ENCODE measurements around the gene NR2E1.

Gene NR2E1

GRCh38 chr6:108171918-108172516, 6.2 kb downstream of the NR2E1 start:
- DNase-seq, result no peak

- DNase-seq, result no peak
Observed at GRCh38 chr6:108174371-108175175, 8.8 kb downstream of the NR2E1 start.

- DNase-seq, result no peak
Observed at GRCh38 chr6:108175176-108175591, 9.4 kb downstream of the NR2E1 start.

- DNase-seq, result no peak
Observed at GRCh38 chr6:108175592-108176279, 9.9 kb downstream of the NR2E1 start.

GRCh38 chr6:108176281-108177089, 10.7 kb downstream of the NR2E1 start:
- DNase-seq, result no peak

- DNase-seq, result no peak
Observed at GRCh38 chr6:108179741-108180140, 13.9 kb downstream of the NR2E1 start.

- no peak for DNase-seq
Observed at GRCh38 chr6:108180266-108180665, 14.4 kb downstream of the NR2E1 start.

- DNase-seq, result no peak
Observed at GRCh38 chr6:108180776-108181175, 15.0 kb downstream of the NR2E1 start.

GRCh38 chr6:108186226-108186625, 20.4 kb downstream of the NR2E1 start:
- no peak for DNase-seq

GRCh38 chr6:108187519-108187918, 21.7 kb downstream of the NR2E1 start:
- no peak for DNase-seq

GRCh38 chr6:108193131-108193530, 27.3 kb downstream of the NR2E1 start:
- DNase-seq, result no peak

- DNase-seq, result no peak
Observed at GRCh38 chr6:108193835-108194234, 28.0 kb downstream of the NR2E1 start.

- DNase-seq, result no peak
Observed at GRCh38 chr6:108194503-108194902, 28.7 kb downstream of the NR2E1 start.

GRCh38 chr6:108195209-108195608, 29.4 kb downstream of the NR2E1 start:
- no peak for DNase-seq

- DNase-seq, result no peak
Observed at GRCh38 chr6:108198761-108199498, 33.1 kb downstream of the NR2E1 start.

- DNase-seq, result no peak
Observed at GRCh38 chr6:108200186-108200585, 34.4 kb downstream of the NR2E1 start.

GRCh38 chr6:108200631-108201030, 34.8 kb downstream of the NR2E1 start:
- no peak for DNase-seq

- DNase-seq, result no peak
Observed at GRCh38 chr6:108203189-108204112, 37.6 kb downstream of the NR2E1 start.

- DNase-seq, result no peak
Observed at GRCh38 chr6:108207013-108207412, 41.2 kb downstream of the NR2E1 start.

- no peak for DNase-seq
Observed at GRCh38 chr6:108209738-108210137, 43.9 kb downstream of the NR2E1 start.

- no peak for DNase-seq
Observed at GRCh38 chr6:108210556-108210955, 44.7 kb downstream of the NR2E1 start.

Data from activated CD4-positive, alpha-beta T cell treated with anti-CD3 and anti-CD28 coated beads, Interleukin-10, Interleukin-2, amounts not matched to agents 100 ng/mL and 50 ng/mL, durations not matched to agents 16 hours and 8 hours (primary cell).